Measurements from ENCODE around the gene DGKB.

The DGKB gene

GRCh38 chr7:14747701-14748100 is 154.8 kb downstream of the DGKB start:
- Histone ChIP-seq H4K20me1 (ENCODE audit: insufficient read depth, low read length) (no peaks in the 10 kb centered on the region), H3K79me2 (ENCODE audit: low read length) (no peaks in the 10 kb centered on the region), H3K9ac (ENCODE audit: low read length) (no peak overlapping the region), H3K36me3 (replicated peaks; ENCODE audit: insufficient read depth, low read length) (no peaks in the 10 kb centered on the region), H3K9me2 (replicated peaks; ENCODE audit: insufficient read depth, low read length) (no peaks in the 10 kb centered on the region), H2AFZ (ENCODE audit: low read length) (no peak overlapping the region), H3K9me3 (replicated peaks; ENCODE audit: insufficient read depth, low read length) (no peaks in the 10 kb centered on the region), H3K27ac (ENCODE audit: low read length) (no peak overlapping the region), H3K4me2 (ENCODE audit: low read depth, low read length) (no peak overlapping the region), H3F3A (ENCODE audit: insufficient read depth, low read length) (no peaks in the 10 kb centered on the region), H3K4me3 (ENCODE audit: low read length) (no peak overlapping the region), H3K27me3 (replicated peaks; ENCODE audit: insufficient read depth, low read length) (no peaks in the 10 kb centered on the region), H3K4me1 (ENCODE audit: low read length) (no peaks in the 10 kb centered on the region)
- no peak for DNase-seq
- TF ChIP-seq EZH2 (optimal IDR thresholded peaks at IDR 0.05; ENCODE audit: low read depth, low read length): no peak
- no peak for TF ChIP-seq EZH2phosphoT487 (IDR thresholded peaks at IDR 0.05; ENCODE audit: low read length)
- no peak for TF ChIP-seq CTCF (IDR thresholded peaks at IDR 0.05; ENCODE audit: low read length)

- Histone ChIP-seq H3K4me1 (ENCODE audit: low read length) (no peaks in the 10 kb centered on the region), H3K4me2 (ENCODE audit: low read depth, low read length) (no peak overlapping the region), H3K27me3 (replicated peaks; ENCODE audit: insufficient read depth, low read length) (no peaks in the 10 kb centered on the region), H3K9me3 (replicated peaks; ENCODE audit: insufficient read depth, low read length) (no peaks in the 10 kb centered on the region), H3K27ac (ENCODE audit: low read length) (no peak overlapping the region), H2AFZ (ENCODE audit: low read length) (no peak overlapping the region), H3K9ac (ENCODE audit: low read length) (no peak overlapping the region), H3K79me2 (ENCODE audit: low read length) (no peaks in the 10 kb centered on the region), H3K36me3 (replicated peaks; ENCODE audit: insufficient read depth, low read length) (no peaks in the 10 kb centered on the region), H4K20me1 (ENCODE audit: insufficient read depth, low read length) (no peaks in the 10 kb centered on the region), H3F3A (ENCODE audit: insufficient read depth, low read length) (no peaks in the 10 kb centered on the region), H3K9me2 (replicated peaks; ENCODE audit: insufficient read depth, low read length) (no peaks in the 10 kb centered on the region), H3K4me3 (ENCODE audit: low read length) (no peak overlapping the region)
- TF ChIP-seq CTCF (IDR thresholded peaks at IDR 0.05; ENCODE audit: low read length) (no peak), EZH2phosphoT487 (IDR thresholded peaks at IDR 0.05; ENCODE audit: low read length) (no peak), EZH2 (optimal IDR thresholded peaks at IDR 0.05; ENCODE audit: low read depth, low read length) (no peak)
- no peak for DNase-seq
Measured at GRCh38 chr7:14745076-14745475, 157.5 kb downstream of the DGKB start.

- no peaks in the 10 kb centered on the region for H3F3A ChIP-seq (ENCODE audit: insufficient read depth, low read length)
- no peaks in the 10 kb centered on the region for H3K4me1 ChIP-seq (ENCODE audit: low read length)
- no peaks in the 10 kb centered on the region for H4K20me1 ChIP-seq (ENCODE audit: insufficient read depth, low read length)
- no peak overlapping the region for H3K27ac ChIP-seq (ENCODE audit: low read length)
- H3K36me3 ChIP-seq (replicated peaks; ENCODE audit: insufficient read depth, low read length): no peaks in the 10 kb centered on the region
- TF ChIP-seq EZH2 (optimal IDR thresholded peaks at IDR 0.05; ENCODE audit: low read depth, low read length) (no peak), CTCF (IDR thresholded peaks at IDR 0.05; ENCODE audit: low read length) (no peak), EZH2phosphoT487 (IDR thresholded peaks at IDR 0.05; ENCODE audit: low read length) (no peak)
- no peak overlapping the region for H3K4me3 ChIP-seq (ENCODE audit: low read length)
- H3K9me3 ChIP-seq (replicated peaks; ENCODE audit: insufficient read depth, low read length): no peaks in the 10 kb centered on the region
- H3K79me2 ChIP-seq (ENCODE audit: low read length): no peaks in the 10 kb centered on the region
- no peak overlapping the region for H3K4me2 ChIP-seq (ENCODE audit: low read depth, low read length)
- no peak overlapping the region for H3K9ac ChIP-seq (ENCODE audit: low read length)
- no peaks in the 10 kb centered on the region for H3K27me3 ChIP-seq (replicated peaks; ENCODE audit: insufficient read depth, low read length)
- no peak for DNase-seq
- H2AFZ ChIP-seq (ENCODE audit: low read length): no peak overlapping the region
- H3K9me2 ChIP-seq (replicated peaks; ENCODE audit: insufficient read depth, low read length): no peaks in the 10 kb centered on the region
Measured at GRCh38 chr7:14740606-14741005, 161.9 kb downstream of the DGKB start.

All from MM.1S (cell line).